ENCODE results near the gene FKBP3. TPM values are rescaled to one million over a fixed set of nuclear protein-coding genes. Genes with fewer than 3 reads are reported as not detected.

The FKBP3 gene
- total and polyA plus RNA-seq, 2 of the 13 experiments (the other 11 are each of a cell fraction or from before 2014, with no cell fraction given) = 57.0 to 87.6 TPM

DNA sequence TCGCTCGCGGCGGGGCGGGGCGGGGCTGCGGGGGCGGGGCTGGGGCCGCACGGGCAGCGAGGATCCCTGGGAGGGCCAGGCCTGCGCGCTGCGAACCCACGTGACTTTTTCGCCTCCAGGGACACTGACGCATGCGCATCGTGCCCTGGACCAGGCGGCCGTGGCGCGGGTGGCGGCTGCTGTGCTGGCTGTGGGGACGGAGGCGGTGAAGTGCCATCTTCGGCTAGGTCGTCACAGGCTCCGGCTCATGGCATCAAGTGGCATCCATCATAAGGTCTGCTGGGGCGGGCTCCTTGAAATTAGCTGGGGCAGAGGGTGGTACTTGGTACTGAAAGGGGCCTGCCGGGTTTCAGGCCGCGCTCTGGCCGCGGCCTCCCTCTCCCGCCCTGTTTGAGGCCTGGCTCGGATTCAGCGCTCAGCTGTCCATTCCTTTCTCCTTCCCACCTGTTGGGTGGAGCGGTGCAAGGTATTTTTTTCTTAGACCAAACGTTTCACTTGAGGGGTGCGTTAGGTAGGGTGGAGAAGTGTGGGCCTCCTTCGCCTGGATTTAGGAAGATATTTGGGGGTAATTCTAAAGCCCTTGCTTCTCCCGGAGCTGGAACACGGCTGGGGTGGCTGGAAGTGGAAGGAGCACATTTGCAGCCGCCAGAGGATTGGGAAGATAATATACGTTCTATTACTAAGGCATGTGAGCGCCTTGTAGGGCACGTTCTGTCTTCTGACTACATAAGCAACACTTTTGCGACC, 50.1 kb downstream of the FKBP3 start, which contains the start of gene PRPF39 (continued):
- TF ChIP-seq HNRNPLL (IDR thresholded peaks at IDR 0.05; ENCODE audit: low read depth, low read length, poor library complexity, severe bottlenecking) = peak; percentile 50
- no peak for TF ChIP-seq ZNF788 (CRISPR knock-in tag; IDR thresholded peaks at IDR 0.05; ENCODE audit: borderline replicate concordance)
- TF ChIP-seq, protein P1, sequence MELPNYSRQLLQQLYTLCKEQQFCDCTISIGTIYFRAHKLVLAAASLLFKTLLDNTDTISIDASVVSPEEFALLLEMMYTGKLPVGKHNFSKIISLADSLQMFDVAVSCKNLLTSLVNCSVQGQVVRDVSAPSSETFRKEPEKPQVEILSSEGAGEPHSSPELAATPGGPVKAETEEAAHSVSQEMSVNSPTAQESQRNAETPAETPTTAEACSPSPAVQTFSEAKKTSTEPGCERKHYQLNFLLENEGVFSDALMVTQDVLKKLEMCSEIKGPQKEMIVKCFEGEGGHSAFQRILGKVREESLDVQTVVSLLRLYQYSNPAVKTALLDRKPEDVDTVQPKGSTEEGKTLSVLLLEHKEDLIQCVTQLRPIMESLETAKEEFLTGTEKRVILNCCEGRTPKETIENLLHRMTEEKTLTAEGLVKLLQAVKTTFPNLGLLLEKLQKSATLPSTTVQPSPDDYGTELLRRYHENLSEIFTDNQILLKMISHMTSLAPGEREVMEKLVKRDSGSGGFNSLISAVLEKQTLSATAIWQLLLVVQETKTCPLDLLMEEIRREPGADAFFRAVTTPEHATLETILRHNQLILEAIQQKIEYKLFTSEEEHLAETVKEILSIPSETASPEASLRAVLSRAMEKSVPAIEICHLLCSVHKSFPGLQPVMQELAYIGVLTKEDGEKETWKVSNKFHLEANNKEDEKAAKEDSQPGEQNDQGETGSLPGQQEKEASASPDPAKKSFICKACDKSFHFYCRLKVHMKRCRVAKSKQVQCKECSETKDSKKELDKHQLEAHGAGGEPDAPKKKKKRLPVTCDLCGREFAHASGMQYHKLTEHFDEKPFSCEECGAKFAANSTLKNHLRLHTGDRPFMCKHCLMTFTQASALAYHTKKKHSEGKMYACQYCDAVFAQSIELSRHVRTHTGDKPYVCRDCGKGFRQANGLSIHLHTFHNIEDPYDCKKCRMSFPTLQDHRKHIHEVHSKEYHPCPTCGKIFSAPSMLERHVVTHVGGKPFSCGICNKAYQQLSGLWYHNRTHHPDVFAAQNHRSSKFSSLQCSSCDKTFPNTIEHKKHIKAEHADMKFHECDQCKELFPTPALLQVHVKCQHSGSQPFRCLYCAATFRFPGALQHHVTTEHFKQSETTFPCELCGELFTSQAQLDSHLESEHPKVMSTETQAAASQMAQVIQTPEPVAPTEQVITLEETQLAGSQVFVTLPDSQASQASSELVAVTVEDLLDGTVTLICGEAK (IDR thresholded peaks at IDR 0.05) = no peak
- TF ChIP-seq, protein P1 (CRISPR knock-in tag; IDR thresholded peaks at IDR 0.05) = peak; percentile 21; the same call in 1 of the 2 replicates
- TF ChIP-seq ZNF383 (CRISPR knock-in tag; IDR thresholded peaks at IDR 0.05; ENCODE audit: borderline replicate concordance) = no peak
- no peak for TF ChIP-seq GATAD2A (CRISPR knock-in tag; IDR thresholded peaks at IDR 0.05)
- TF ChIP-seq MBNL3 (CRISPR knock-in tag; conservative IDR thresholded peaks at IDR 0.05) = no peak
- TF ChIP-seq RBFOX2 (IDR thresholded peaks at IDR 0.05; ENCODE audit: low read depth, low read length) = peak; percentile 89
- TF ChIP-seq, protein P2, sequence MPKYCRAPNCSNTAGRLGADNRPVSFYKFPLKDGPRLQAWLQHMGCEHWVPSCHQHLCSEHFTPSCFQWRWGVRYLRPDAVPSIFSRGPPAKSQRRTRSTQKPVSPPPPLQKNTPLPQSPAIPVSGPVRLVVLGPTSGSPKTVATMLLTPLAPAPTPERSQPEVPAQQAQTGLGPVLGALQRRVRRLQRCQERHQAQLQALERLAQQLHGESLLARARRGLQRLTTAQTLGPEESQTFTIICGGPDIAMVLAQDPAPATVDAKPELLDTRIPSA (CRISPR knock-in tag; IDR thresholded peaks at IDR 0.05; ENCODE audit: borderline replicate concordance) = no peak
- no peak for TF ChIP-seq KAT2B (IDR thresholded peaks at IDR 0.05; ENCODE audit: borderline replicate concordance, low read depth, low read length)
- no peak for TF ChIP-seq KDM6A (CRISPR knock-in tag; IDR thresholded peaks at IDR 0.05; ENCODE audit: low read depth)
- peak; percentile 83 for TF ChIP-seq SPEN (CRISPR knock-in tag; IDR thresholded peaks at IDR 0.05; ENCODE audit: low read depth)
- TF ChIP-seq ZNF709 (CRISPR knock-in tag; IDR thresholded peaks at IDR 0.05) = peak; percentile 66
- TF ChIP-seq ZNF230 (CRISPR knock-in tag; IDR thresholded peaks at IDR 0.05) = peak; percentile 62; the same call in 1 of the 2 replicates
- 0 out of 2 replicates have a peak, but pooled peaks have one; percentile 31 for TF ChIP-seq PRMT3 (CRISPR knock-in tag; IDR thresholded peaks at IDR 0.05; ENCODE audit: borderline replicate concordance, low read depth)
- peak; percentile 23; the same call in 1 of the 2 replicates for TF ChIP-seq NRL (CRISPR knock-in tag; IDR thresholded peaks at IDR 0.05; ENCODE audit: borderline replicate concordance)
- TF ChIP-seq, protein P3, sequence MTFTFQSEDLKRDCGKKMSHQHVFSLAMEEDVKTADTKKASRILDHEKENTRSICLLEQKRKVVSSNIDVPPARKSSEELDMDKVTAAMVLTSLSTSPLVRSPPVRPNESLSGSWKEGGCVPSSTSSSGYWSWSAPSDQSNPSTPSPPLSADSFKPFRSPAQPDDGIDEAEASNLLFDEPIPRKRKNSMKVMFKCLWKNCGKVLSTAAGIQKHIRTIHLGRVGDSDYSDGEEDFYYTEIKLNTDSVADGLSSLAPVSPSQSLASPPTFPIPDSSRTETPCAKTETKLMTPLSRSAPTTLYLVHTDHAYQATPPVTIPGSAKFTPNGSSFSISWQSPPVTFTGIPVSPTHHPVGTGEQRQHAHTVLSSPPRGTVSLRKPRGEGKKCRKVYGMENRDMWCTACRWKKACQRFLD (CRISPR knock-in tag; IDR thresholded peaks at IDR 0.05; ENCODE audit: borderline replicate concordance) = peak; percentile 60; the same call in 1 of the 2 replicates
- peak in 1 of 2 experiments; percentile 64; a peak in 2 of 4 replicates for TF ChIP-seq KLF16 (CRISPR knock-in tag; IDR thresholded peaks at IDR 0.05)
- no peak for TF ChIP-seq TEAD2 (CRISPR knock-in tag; IDR thresholded peaks at IDR 0.05)
